ENCODE data around the gene FBXL15. TPM values are rescaled to one million over a fixed set of nuclear protein-coding genes. Genes with fewer than 3 reads are reported as not detected.

FBXL15 gene
- total and polyA plus RNA-seq, 2 experiments from 2014 or later: 18.5 to 36.1 TPM

DNA sequence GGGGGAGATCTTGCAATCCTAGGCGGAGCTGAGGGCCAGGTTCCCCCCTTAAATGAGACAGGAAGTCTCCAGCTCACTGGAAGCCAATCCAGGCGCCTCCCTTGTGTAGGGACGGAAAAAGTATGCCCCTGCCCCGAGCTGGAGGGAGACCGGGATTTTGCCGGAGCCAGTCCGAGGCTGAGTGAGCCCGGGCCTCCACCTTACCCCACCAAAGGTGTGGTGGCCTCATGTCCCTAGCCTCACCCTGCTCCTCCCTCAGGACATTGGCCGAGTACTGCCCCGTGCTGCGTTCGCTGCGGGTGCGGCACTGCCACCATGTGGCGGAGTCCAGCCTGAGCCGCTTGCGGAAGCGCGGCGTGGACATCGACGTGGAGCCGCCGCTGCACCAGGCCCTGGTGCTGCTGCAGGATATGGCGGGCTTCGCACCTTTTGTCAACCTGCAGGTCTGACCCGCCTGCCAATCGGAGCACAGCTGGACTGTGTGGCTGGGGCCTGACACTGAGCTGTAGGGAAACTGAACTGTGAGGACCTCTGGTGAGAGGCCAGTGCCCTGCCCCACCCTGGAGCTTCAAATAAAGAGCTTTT is 2.0 kb downstream of the FBXL15 start:
- Histone ChIP-seq H3K4me3 (peak overlapping the region; percentile 82), H3K4me2 (peak overlapping the region; percentile 100), H4K20me1 (replicated peaks; ENCODE audit: insufficient read depth) (no peaks in the 10 kb centered on the region; the same call in none of the 2 replicates), H3K36me3 (ENCODE audit: insufficient read depth) (no peaks in the 10 kb centered on the region; the same call in 1 of the 2 replicates), H3K27me3 (ENCODE audit: insufficient read depth) (0 out of 2 replicates have a peak, but pooled peaks cover 6% of the 10 kb centered on the region), H3K27ac (ENCODE audit: low read depth) (peak overlapping the region; percentile 19; the same call in 1 of the 2 replicates), H3F3A (replicated peaks; ENCODE audit: low read depth) (peaks cover 27% of the 10 kb centered on the region), H2AFZ (no peak overlapping the region), H3K4me1 (ENCODE audit: insufficient read depth) (peaks cover 15% of the 10 kb centered on the region), H3K9me2 (ENCODE audit: insufficient read depth) (no peaks in the 10 kb centered on the region), H3K79me2 (replicated peaks; ENCODE audit: insufficient read depth) (no peaks in the 10 kb centered on the region)
- DNase-seq (ENCODE audit: low spot score): peak; percentile 87
- Mint-ChIP-seq H3K36me3 (ENCODE audit: low read depth) (peaks cover 16% of the 10 kb centered on the region), H3K27ac (no peak overlapping the region), H3K27me3 (ENCODE audit: insufficient read depth, low read depth, poor library complexity) (peaks cover 36% of the 10 kb centered on the region), H3K4me1 (peaks cover 16% of the 10 kb centered on the region), H3K9me3 (no peaks in the 10 kb centered on the region; the same call in 2 of the 3 replicates), H3K4me3 (peak overlapping the region; percentile 97)
- ATAC-seq: peak; percentile 23
- TF ChIP-seq JUNB (IDR thresholded peaks at IDR 0.05; ENCODE audit: unreplicated experiment) (no peak), ZNF114 (CRISPR knock-in tag; IDR thresholded peaks at IDR 0.05) (no peak), EZH2phosphoT487 (IDR thresholded peaks at IDR 0.05; ENCODE audit: unreplicated experiment) (no peak), REST (IDR thresholded peaks at IDR 0.05; ENCODE audit: unreplicated experiment) (no peak), CREB1 (CRISPR knock-in tag; IDR thresholded peaks at IDR 0.05; ENCODE audit: low read depth) (peak; percentile 71), NANOG (IDR thresholded peaks at IDR 0.05; ENCODE audit: borderline replicate concordance) (no peak), POLR2AphosphoS5 (IDR thresholded peaks at IDR 0.05; ENCODE audit: low read depth) (peak; percentile 65), STAT1 (IDR thresholded peaks at IDR 0.05; ENCODE audit: unreplicated experiment) (no peak), ZNF331 (CRISPR knock-in tag; IDR thresholded peaks at IDR 0.05; ENCODE audit: low read depth) (no peak), EZH2 (IDR thresholded peaks at IDR 0.05; ENCODE audit: low read depth, unreplicated experiment) (no peak)
- TF ChIP-seq, protein P1, sequence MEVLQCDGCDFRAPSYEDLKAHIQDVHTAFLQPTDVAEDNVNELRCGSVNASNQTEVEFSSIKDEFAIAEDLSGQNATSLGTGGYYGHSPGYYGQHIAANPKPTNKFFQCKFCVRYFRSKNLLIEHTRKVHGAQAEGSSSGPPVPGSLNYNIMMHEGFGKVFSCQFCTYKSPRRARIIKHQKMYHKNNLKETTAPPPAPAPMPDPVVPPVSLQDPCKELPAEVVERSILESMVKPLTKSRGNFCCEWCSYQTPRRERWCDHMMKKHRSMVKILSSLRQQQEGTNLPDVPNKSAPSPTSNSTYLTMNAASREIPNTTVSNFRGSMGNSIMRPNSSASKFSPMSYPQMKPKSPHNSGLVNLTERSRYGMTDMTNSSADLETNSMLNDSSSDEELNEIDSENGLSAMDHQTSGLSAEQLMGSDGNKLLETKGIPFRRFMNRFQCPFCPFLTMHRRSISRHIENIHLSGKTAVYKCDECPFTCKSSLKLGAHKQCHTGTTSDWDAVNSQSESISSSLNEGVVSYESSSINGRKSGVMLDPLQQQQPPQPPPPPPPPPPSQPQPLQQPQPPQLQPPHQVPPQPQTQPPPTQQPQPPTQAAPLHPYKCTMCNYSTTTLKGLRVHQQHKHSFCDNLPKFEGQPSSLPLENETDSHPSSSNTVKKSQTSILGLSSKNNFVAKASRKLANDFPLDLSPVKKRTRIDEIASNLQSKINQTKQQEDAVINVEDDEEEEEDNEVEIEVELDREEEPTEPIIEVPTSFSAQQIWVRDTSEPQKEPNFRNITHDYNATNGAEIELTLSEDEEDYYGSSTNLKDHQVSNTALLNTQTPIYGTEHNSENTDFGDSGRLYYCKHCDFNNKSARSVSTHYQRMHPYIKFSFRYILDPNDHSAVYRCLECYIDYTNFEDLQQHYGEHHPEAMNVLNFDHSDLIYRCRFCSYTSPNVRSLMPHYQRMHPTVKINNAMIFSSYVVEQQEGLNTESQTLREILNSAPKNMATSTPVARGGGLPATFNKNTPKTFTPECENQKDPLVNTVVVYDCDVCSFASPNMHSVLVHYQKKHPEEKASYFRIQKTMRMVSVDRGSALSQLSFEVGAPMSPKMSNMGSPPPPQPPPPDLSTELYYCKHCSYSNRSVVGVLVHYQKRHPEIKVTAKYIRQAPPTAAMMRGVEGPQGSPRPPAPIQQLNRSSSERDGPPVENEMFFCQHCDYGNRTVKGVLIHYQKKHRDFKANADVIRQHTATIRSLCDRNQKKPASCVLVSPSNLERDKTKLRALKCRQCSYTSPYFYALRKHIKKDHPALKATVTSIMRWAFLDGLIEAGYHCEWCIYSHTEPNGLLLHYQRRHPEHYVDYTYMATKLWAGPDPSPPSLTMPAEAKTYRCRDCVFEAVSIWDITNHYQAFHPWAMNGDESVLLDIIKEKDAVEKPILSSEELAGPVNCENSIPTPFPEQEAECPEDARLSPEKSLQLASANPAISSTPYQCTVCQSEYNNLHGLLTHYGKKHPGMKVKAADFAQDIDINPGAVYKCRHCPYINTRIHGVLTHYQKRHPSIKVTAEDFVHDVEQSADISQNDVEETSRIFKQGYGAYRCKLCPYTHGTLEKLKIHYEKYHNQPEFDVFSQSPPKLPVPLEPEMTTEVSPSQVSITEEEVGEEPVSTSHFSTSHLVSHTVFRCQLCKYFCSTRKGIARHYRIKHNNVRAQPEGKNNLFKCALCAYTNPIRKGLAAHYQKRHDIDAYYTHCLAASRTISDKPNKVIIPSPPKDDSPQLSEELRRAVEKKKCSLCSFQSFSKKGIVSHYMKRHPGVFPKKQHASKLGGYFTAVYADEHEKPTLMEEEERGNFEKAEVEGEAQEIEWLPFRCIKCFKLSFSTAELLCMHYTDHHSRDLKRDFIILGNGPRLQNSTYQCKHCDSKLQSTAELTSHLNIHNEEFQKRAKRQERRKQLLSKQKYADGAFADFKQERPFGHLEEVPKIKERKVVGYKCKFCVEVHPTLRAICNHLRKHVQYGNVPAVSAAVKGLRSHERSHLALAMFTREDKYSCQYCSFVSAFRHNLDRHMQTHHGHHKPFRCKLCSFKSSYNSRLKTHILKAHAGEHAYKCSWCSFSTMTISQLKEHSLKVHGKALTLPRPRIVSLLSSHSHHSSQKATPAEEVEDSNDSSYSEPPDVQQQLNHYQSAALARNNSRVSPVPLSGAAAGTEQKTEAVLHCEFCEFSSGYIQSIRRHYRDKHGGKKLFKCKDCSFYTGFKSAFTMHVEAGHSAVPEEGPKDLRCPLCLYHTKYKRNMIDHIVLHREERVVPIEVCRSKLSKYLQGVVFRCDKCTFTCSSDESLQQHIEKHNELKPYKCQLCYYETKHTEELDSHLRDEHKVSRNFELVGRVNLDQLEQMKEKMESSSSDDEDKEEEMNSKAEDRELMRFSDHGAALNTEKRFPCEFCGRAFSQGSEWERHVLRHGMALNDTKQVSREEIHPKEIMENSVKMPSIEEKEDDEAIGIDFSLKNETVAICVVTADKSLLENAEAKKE (CRISPR knock-in tag; IDR thresholded peaks at IDR 0.05): no peak
- TF ChIP-seq, protein P2, sequence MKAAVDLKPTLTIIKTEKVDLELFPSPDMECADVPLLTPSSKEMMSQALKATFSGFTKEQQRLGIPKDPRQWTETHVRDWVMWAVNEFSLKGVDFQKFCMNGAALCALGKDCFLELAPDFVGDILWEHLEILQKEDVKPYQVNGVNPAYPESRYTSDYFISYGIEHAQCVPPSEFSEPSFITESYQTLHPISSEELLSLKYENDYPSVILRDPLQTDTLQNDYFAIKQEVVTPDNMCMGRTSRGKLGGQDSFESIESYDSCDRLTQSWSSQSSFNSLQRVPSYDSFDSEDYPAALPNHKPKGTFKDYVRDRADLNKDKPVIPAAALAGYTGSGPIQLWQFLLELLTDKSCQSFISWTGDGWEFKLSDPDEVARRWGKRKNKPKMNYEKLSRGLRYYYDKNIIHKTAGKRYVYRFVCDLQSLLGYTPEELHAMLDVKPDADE (IDR thresholded peaks at IDR 0.05): no peak
- TF ChIP-seq, protein P3, sequence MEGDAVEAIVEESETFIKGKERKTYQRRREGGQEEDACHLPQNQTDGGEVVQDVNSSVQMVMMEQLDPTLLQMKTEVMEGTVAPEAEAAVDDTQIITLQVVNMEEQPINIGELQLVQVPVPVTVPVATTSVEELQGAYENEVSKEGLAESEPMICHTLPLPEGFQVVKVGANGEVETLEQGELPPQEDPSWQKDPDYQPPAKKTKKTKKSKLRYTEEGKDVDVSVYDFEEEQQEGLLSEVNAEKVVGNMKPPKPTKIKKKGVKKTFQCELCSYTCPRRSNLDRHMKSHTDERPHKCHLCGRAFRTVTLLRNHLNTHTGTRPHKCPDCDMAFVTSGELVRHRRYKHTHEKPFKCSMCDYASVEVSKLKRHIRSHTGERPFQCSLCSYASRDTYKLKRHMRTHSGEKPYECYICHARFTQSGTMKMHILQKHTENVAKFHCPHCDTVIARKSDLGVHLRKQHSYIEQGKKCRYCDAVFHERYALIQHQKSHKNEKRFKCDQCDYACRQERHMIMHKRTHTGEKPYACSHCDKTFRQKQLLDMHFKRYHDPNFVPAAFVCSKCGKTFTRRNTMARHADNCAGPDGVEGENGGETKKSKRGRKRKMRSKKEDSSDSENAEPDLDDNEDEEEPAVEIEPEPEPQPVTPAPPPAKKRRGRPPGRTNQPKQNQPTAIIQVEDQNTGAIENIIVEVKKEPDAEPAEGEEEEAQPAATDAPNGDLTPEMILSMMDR (conservative IDR thresholded peaks at IDR 0.05; ENCODE audit: low read depth in 2 of 2): peak; percentile 65 to 97
